Neutrophil (primary cell): ENCODE data around the gene SVIP.

Source experiments
- H3K27ac ChIP-seq: fragments of 200-600 bp; sonication (generic); 2 replicates; pipeline ENCODE4 v1.5.1; 2016; ENCODE audit warnings: mild to moderate bottlenecking, moderate library complexity
- H3K27me3 ChIP-seq: fragments of 200-600 bp; sonication (generic); 2 replicates; pipeline ENCODE4 v1.6.0; 2016; ENCODE audit warnings: mild to moderate bottlenecking
- H3K36me3 ChIP-seq: fragments of 200-600 bp; sonication (generic); 2 replicates; pipeline ENCODE4 v1.5.1; 2017
- H3K4me1 ChIP-seq, 2 experiments: fragments of 200-600 bp in 1 of 2; sonication (generic) in 1 of 2; 1 replicate in 1 of 2; 2 replicates in 1 of 2; pipeline versions ENCODE4 v1.5.1 to v1.6.1; 2013 to 2016; ENCODE audit warnings: low read depth in 1 of 2, low read length in 1 of 2, mild to moderate bottlenecking in 1 of 2, moderate library complexity in 1 of 2; ENCODE audit not compliant: control insufficient read depth in 1 of 2, insufficient read depth in 1 of 2
- H3K4me3 ChIP-seq, 2 experiments: fragments of 200-600 bp in 1 of 2; sonication (generic) in 1 of 2; 1 replicate in 1 of 2; 2 replicates in 1 of 2; pipeline ENCODE4 v1.5.1; 2013 to 2016; ENCODE audit warnings: low read depth in 1 of 2, low read length in 1 of 2, mild to moderate bottlenecking in 1 of 2, moderate library complexity in 1 of 2
- H3K9me3 ChIP-seq: fragments of 200-600 bp; sonication (generic); 2 replicates; pipeline ENCODE4 v1.5.1; 2016
- CTCF ChIP-seq: fragments of 200-600 bp; sonication (generic); IDR thresholded peaks from 2 replicates; pipeline ENCODE4 v1.5.1; 2016; ENCODE audit warnings: antibody characterized with exemption

SVIP gene

GRCh38 chr11:22775248-22775647 lies 54.4 kb downstream of the SVIP start:
- no peak overlapping the region for H3K27ac ChIP-seq
- peaks cover 0 to 9% of the 10 kb centered on the region in 2 experiments for H3K4me1 ChIP-seq
- no peak overlapping the region for H3K4me3 ChIP-seq
- H3K9me3 ChIP-seq = no peaks in the 10 kb centered on the region
- no peak for TF ChIP-seq CTCF
- H3K36me3 ChIP-seq = no peaks in the 10 kb centered on the region
- no peaks in the 10 kb centered on the region for H3K27me3 ChIP-seq

GRCh38 chr11:22774716-22775115 lies 54.9 kb downstream of the SVIP start:
- Histone ChIP-seq H3K4me3 (no peak overlapping the region), H3K9me3 (no peaks in the 10 kb centered on the region), H3K4me1 (peaks cover 0 to 9% of the 10 kb centered on the region in 2 experiments), H3K27me3 (no peaks in the 10 kb centered on the region), H3K36me3 (no peaks in the 10 kb centered on the region), H3K27ac (no peak overlapping the region)
- TF ChIP-seq CTCF = no peak

- no peak for TF ChIP-seq CTCF
- no peaks in the 10 kb centered on the region for H3K36me3 ChIP-seq
- no peaks in the 10 kb centered on the region for H3K27me3 ChIP-seq
- no peak overlapping the region for H3K27ac ChIP-seq
- H3K4me1 ChIP-seq = no peaks in the 10 kb centered on the region
- H3K4me3 ChIP-seq = no peak overlapping the region
- H3K9me3 ChIP-seq = no peaks in the 10 kb centered on the region
Measured at GRCh38 chr11:22769081-22769480, 60.5 kb downstream of the SVIP start.
